ENCODE data around the gene SLC27A1. TPM values are rescaled to one million over a fixed set of nuclear protein-coding genes. Genes with fewer than 3 reads are reported as not detected.

The SLC27A1 gene
- total and polyA plus RNA-seq, 9 of the 15 experiments (the other 6 are each of a cell fraction or from before 2014, with no cell fraction given): 0.06 to 3.0 (median 1.1) TPM

DNA sequence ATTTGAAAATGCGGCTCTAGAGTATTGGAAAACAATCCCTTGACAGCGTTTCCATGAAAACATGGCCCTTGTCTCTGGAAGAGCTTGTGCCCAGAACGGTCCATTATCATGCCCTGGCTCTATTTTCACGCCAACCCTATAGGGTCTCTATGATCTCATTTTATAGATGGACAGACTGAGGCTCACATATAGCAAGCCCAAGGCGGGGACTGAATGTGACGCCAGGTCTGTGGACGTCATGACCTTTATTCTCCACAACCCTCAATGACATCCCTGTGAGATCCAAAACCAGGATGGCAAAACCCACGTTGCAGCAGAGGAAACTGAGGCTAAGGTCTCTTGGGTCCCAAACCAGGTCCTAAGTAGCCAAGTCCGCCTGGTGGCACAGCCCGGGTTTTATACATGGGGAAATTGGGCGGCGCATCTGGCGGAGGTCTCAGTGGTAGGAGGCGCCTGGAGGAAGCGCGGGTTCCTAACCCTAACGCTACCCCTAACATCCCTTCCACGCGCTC is 84.7 kb downstream of the SLC27A1 start (continued):
- TF ChIP-seq, protein P1, sequence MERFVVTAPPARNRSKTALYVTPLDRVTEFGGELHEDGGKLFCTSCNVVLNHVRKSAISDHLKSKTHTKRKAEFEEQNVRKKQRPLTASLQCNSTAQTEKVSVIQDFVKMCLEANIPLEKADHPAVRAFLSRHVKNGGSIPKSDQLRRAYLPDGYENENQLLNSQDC (CRISPR knock-in tag; IDR thresholded peaks at IDR 0.05): no peak
- TF ChIP-seq NCOA1 (IDR thresholded peaks at IDR 0.05; ENCODE audit: low read depth) (0 out of 2 replicates have a peak, but pooled peaks have one; percentile 41), ZBTB11 (CRISPR knock-in tag; IDR thresholded peaks at IDR 0.05) (no peak)
- TF ChIP-seq, protein P2, sequence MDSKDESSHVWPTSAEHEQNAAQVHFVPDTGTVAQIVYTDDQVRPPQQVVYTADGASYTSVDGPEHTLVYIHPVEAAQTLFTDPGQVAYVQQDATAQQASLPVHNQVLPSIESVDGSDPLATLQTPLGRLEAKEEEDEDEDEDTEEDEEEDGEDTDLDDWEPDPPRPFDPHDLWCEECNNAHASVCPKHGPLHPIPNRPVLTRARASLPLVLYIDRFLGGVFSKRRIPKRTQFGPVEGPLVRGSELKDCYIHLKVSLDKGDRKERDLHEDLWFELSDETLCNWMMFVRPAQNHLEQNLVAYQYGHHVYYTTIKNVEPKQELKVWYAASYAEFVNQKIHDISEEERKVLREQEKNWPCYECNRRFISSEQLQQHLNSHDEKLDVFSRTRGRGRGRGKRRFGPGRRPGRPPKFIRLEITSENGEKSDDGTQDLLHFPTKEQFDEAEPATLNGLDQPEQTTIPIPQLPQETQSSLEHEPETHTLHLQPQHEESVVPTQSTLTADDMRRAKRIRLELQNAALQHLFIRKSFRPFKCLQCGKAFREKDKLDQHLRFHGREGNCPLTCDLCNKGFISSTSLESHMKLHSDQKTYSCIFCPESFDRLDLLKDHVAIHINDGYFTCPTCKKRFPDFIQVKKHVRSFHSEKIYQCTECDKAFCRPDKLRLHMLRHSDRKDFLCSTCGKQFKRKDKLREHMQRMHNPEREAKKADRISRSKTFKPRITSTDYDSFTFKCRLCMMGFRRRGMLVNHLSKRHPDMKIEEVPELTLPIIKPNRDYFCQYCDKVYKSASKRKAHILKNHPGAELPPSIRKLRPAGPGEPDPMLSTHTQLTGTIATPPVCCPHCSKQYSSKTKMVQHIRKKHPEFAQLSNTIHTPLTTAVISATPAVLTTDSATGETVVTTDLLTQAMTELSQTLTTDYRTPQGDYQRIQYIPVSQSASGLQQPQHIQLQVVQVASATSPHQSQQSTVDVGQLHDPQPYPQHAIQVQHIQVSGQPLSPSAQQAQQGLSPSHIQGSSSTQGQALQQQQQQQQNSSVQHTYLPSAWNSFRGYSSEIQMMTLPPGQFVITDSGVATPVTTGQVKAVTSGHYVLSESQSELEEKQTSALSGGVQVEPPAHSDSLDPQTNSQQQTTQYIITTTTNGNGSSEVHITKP (IDR thresholded peaks at IDR 0.05; ENCODE audit: partially characterized antibody): peak; percentile 33
